Panc1 (cell line): ENCODE data around the gene TM7SF2. TPM values are rescaled to one million over a fixed set of nuclear protein-coding genes. Genes with fewer than 3 reads are reported as not detected.
"Not testable (repeated sequence)": the region's sequence is repeated elsewhere in the genome, so short reads cannot be mapped to it uniquely, and the experiment has no call there.

Experiments
- ATAC-seq: fragments of 200-7000 bp; cut with Tn5 transposase; 2 replicates; pipeline ENCODE4 v1.9.1; 2020; ENCODE audit warnings: mild to moderate bottlenecking, moderate library complexity
- BruUV-seq: library from RNA; stranded (reverse); fragments of 400-500 nt; replicated peaks from 2 replicates; lab custom pipeline; 2021; lab: Mats Ljungman, UMichigan
- CTCF ChIA-PET: fragments of 300-600 bp; sonication (Branson Sonifier 250); formaldehyde crosslinking; loops from one replicate; lab custom pipeline; 2022; ENCODE audit warnings: antibody characterized with exemption; lab: Charles Lee
- POLR2A ChIA-PET: fragments of 300-600 bp; sonication (Branson Sonifier 250); formaldehyde crosslinking; loops from one replicate; lab custom pipeline; 2022; ENCODE audit warnings: antibody characterized with exemption; lab: Charles Lee
- DNase-seq: peaks from one replicate; pipeline ENCODE4 v3.0.0-alpha.2; 2010; ENCODE audit warnings: low read depth, low spot score
- H3K27ac ChIP-seq: 2 replicates; pipeline ENCODE4 v1.5.1; 2011; ENCODE audit warnings: mild to moderate bottlenecking, low read length, inconsistent platforms
- H3K27me3 ChIP-seq: fragments of 200-500 bp; sonication (Bioruptor generic); 2 replicates; pipeline ENCODE4 v1.6.0; 2014; ENCODE audit warnings: low read length, inconsistent platforms; ENCODE audit not compliant: control insufficient read depth, insufficient read depth
- H3K36me3 ChIP-seq: fragments of 200-500 bp; sonication (Bioruptor generic); 2 replicates; pipeline ENCODE4 v1.5.1; 2014; ENCODE audit warnings: inconsistent platforms, mild to moderate bottlenecking, low read length, moderate library complexity; ENCODE audit not compliant: control insufficient read depth, insufficient read depth
- H3K4me1 ChIP-seq: 2 replicates; pipeline ENCODE4 v1.5.1; 2011; ENCODE audit warnings: inconsistent platforms, mild to moderate bottlenecking, low read length, moderate library complexity; ENCODE audit not compliant: control insufficient read depth, insufficient read depth
- H3K4me3 ChIP-seq, 2 experiments: 2 replicates each; pipeline ENCODE4 v1.5.1; 2011 to 2012; ENCODE audit warnings: low read depth in 2 of 2, low read length in 2 of 2, mild to moderate bottlenecking in 2 of 2, inconsistent platforms in 1 of 2, moderate library complexity in 1 of 2
- H3K9me3 ChIP-seq: fragments of 200-500 bp; sonication (Bioruptor generic); 2 replicates; pipeline ENCODE4 v1.5.1; 2014; ENCODE audit warnings: low read depth, mild to moderate bottlenecking, inconsistent platforms, low read length, moderate library complexity; ENCODE audit not compliant: control insufficient read depth, insufficient read depth
- POLR2AphosphoS5 ChIP-seq: IDR thresholded peaks from 2 replicates; pipeline ENCODE4 v1.6.1; 2012; ENCODE audit warnings: mild to moderate bottlenecking, low read depth, low read length, moderate library complexity
- SIN3A ChIP-seq: IDR thresholded peaks from 2 replicates; pipeline ENCODE4 v1.6.1; 2012; ENCODE audit warnings: low read depth, mild to moderate bottlenecking, low read length, moderate library complexity, borderline replicate concordance; ENCODE audit not compliant: insufficient read depth
- TCF7L2 ChIP-seq: IDR thresholded peaks from 2 replicates; pipeline ENCODE4 v1.6.1; 2011; ENCODE audit warnings: mild to moderate bottlenecking, low read depth, low read length, inconsistent platforms
- in situ Hi-C: cut with HindIII; loops from 2 replicates; pipeline ENCODE4 v1.10.0; 2016; ENCODE audit warnings: low sequenced_read_pairs, low pct_unique_long_range_greater_than_20kb
- intact Hi-C: fragments of 100-400 bp; cut with micrococcal nuclease; formaldehyde crosslinking; loops from one replicate; pipeline ENCODE4 v1.10.0; 2022; ENCODE audit not compliant: unreplicated experiment
- total RNA-seq: library from RNA; stranded (reverse); gene quantifications from one replicate; pipeline ENCODE4 v1.2.1, GENCODE V29; 2021; ENCODE audit not compliant: unreplicated experiment
- TF ChIP-seq, protein P1 (sequence below), 2 experiments: IDR thresholded peaks; 2 replicates each; pipeline ENCODE4 v1.6.1; 2011 to 2012; ENCODE audit warnings: low read depth in 2 of 2, control low read depth in 1 of 2, low read length in 1 of 2, mild to moderate bottlenecking in 1 of 2, moderate library complexity in 1 of 2; ENCODE audit not compliant: insufficient read depth in 1 of 2
- TF ChIP-seq, protein P2 (sequence below): fragments of 450-650 bp; IDR thresholded peaks from 2 replicates; pipeline ENCODE4 v1.5.1; 2017; ENCODE audit warnings: mild to moderate bottlenecking

Gene TM7SF2
- total RNA-seq, 1 experiment from 2014 or later: 85.4 TPM

DNA sequence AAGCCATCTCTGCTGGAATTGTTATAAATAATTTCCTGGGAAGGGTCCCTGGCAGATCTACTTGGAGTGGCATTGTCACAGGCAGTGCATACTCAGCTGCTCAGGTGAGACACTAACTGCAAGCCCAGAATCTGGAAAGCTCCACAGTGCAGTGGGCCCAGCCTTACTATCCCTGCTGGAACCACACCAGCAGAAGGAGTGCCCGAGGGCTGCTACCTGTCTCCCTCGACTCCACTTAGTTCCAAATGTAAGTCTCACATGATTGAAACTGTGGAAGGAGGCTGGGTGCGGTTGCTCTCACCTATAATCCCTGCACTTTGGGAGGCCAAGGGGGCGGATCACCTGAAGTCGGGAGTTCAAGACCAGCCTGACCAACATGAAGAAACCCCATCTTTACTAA is 37.0 kb downstream of the TM7SF2 start:
- no peak for ATAC-seq

DNA sequence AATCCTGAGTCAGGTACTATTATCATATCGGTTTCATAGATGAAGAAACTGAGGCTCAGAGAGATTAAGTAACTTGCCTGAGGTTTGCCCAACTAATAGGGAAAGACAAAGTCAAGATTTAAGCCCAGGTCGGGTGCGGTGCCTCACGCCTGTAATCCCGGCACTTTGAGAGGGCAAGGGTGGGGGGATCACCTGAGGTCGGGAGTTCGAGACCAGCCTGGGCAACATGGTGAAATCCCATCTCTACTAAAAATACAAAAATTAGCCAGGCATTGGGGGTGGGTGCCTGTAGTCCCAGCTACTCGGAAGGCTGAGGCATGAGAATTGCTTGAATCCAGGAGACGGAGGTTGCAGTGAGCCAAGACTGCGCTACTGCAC is 38.4 kb downstream of the TM7SF2 start:
- BruUV-seq, H3K4me3 ChIP-seq, H3K27me3 ChIP-seq, ATAC-seq, H3K36me3 ChIP-seq, H3K9me3 ChIP-seq, intact Hi-C loops, DNase-seq, in situ Hi-C loops, CTCF ChIA-PET: not testable (repeated sequence)
- Histone ChIP-seq H3K4me1 (peaks cover 13% of the 10 kb centered on the region), H3K27ac (peak overlapping the region; percentile 36; the same call in 1 of the 2 replicates)
- POLR2A ChIA-PET: interaction anchor here (0.7 kb wide), 1 partner anchor 144 kb away, joined by 9 read pairs; no protein-coding TSS in a partner anchor

More for the DNA sequence above, 37.0 kb downstream of the TM7SF2 start:
- CTCF ChIA-PET: interaction anchor here (1.1 kb wide), 1 partner anchor 14 kb away, joined by 3 read pairs; the partner anchor contains the start of gene SYVN1
- H3K4me3 ChIP-seq: no peak overlapping the region
- no TSS peak for BruUV-seq
- H3K36me3 ChIP-seq: no peaks in the 10 kb centered on the region
- intact Hi-C loops: no loop called here
- H3K27me3 ChIP-seq: no peaks in the 10 kb centered on the region
- TF ChIP-seq, protein P1, sequence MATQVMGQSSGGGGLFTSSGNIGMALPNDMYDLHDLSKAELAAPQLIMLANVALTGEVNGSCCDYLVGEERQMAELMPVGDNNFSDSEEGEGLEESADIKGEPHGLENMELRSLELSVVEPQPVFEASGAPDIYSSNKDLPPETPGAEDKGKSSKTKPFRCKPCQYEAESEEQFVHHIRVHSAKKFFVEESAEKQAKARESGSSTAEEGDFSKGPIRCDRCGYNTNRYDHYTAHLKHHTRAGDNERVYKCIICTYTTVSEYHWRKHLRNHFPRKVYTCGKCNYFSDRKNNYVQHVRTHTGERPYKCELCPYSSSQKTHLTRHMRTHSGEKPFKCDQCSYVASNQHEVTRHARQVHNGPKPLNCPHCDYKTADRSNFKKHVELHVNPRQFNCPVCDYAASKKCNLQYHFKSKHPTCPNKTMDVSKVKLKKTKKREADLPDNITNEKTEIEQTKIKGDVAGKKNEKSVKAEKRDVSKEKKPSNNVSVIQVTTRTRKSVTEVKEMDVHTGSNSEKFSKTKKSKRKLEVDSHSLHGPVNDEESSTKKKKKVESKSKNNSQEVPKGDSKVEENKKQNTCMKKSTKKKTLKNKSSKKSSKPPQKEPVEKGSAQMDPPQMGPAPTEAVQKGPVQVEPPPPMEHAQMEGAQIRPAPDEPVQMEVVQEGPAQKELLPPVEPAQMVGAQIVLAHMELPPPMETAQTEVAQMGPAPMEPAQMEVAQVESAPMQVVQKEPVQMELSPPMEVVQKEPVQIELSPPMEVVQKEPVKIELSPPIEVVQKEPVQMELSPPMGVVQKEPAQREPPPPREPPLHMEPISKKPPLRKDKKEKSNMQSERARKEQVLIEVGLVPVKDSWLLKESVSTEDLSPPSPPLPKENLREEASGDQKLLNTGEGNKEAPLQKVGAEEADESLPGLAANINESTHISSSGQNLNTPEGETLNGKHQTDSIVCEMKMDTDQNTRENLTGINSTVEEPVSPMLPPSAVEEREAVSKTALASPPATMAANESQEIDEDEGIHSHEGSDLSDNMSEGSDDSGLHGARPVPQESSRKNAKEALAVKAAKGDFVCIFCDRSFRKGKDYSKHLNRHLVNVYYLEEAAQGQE (IDR thresholded peaks at IDR 0.05; ENCODE audit: insufficient read depth in 1 of 2, low read depth in 2 of 2, low read length in 1 of 2): no peak
- TF ChIP-seq SIN3A: no peak
- TF ChIP-seq TCF7L2: no peak
- TF ChIP-seq POLR2AphosphoS5: no peak
- TF ChIP-seq, protein P2, sequence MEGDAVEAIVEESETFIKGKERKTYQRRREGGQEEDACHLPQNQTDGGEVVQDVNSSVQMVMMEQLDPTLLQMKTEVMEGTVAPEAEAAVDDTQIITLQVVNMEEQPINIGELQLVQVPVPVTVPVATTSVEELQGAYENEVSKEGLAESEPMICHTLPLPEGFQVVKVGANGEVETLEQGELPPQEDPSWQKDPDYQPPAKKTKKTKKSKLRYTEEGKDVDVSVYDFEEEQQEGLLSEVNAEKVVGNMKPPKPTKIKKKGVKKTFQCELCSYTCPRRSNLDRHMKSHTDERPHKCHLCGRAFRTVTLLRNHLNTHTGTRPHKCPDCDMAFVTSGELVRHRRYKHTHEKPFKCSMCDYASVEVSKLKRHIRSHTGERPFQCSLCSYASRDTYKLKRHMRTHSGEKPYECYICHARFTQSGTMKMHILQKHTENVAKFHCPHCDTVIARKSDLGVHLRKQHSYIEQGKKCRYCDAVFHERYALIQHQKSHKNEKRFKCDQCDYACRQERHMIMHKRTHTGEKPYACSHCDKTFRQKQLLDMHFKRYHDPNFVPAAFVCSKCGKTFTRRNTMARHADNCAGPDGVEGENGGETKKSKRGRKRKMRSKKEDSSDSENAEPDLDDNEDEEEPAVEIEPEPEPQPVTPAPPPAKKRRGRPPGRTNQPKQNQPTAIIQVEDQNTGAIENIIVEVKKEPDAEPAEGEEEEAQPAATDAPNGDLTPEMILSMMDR: no peak
- H3K27ac ChIP-seq: no peak overlapping the region
- peaks cover 13% of the 10 kb centered on the region for H3K4me1 ChIP-seq
- in situ Hi-C loops: no loop called here
- H3K9me3 ChIP-seq: no peaks in the 10 kb centered on the region; the same call in 1 of the 2 replicates
- no peak for DNase-seq
- POLR2A ChIA-PET: interaction anchor here (1.1 kb wide), 1 partner anchor 21 kb away, joined by 11 read pairs; the partner anchor contains the start of gene SPDYC
